ENCODE results near the gene DCDC2C.

Gene DCDC2C

DNA sequence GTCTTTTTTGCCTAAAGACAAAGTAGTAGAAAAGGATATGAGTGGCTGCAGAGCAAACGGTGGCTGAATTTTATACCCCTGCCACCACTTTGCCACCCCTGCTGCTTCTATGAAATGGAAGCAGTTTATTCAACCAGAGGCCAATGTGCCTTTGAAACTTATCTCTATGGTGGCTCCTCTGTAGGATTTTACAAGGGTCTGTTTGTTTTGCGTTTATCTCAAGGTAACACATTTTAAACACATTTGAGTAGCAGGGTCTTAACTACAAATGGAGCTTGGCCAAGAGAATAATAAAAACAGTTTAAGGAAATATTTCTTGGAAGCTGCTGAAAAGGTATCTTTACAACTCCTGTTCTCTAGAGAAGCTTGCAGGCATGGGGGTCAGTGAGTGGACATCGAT is 39.3 kb upstream of the DCDC2C start:
- ATAC-seq (ENCODE audit: insufficient read depth, low read depth) (no peak), DNase-seq (no peak)
- no peak overlapping the region for H3K4me3 ChIP-seq (ENCODE audit: low read depth in 1 of 2, low read length in 2 of 2)
- H3K27ac ChIP-seq (ENCODE audit: low read length): no peak overlapping the region
- no peak overlapping the region for H2AFZ ChIP-seq (ENCODE audit: low read depth, low read length)
- no peaks in the 10 kb centered on the region for H3K27me3 ChIP-seq (ENCODE audit: insufficient read depth, low read length, poor library complexity)
- H3K4me1 ChIP-seq (ENCODE audit: insufficient read depth, low read length): no peaks in the 10 kb centered on the region
- no peaks in the 10 kb centered on the region for H3K79me2 ChIP-seq (ENCODE audit: insufficient read depth, low read length)
- H3K9me3 ChIP-seq (ENCODE audit: insufficient read depth, low read length, severe bottlenecking): no peaks in the 10 kb centered on the region
- no peaks in the 10 kb centered on the region for H4K20me1 ChIP-seq (ENCODE audit: insufficient read depth, low read length)
- no peaks in the 10 kb centered on the region for H3K36me3 ChIP-seq (ENCODE audit: insufficient read depth, low read length)
- no peak overlapping the region for H3K9ac ChIP-seq (ENCODE audit: low read depth, low read length)
- TF ChIP-seq EZH2 (IDR thresholded peaks at IDR 0.05; ENCODE audit: borderline replicate concordance, low read depth, low read length, severe bottlenecking): no peak
- TF ChIP-seq CTCF (IDR thresholded peaks at IDR 0.05; ENCODE audit: borderline replicate concordance, extremely low read depth, low read length, poor library complexity, severe bottlenecking): no peak
- H3K4me2 ChIP-seq (ENCODE audit: insufficient read depth, low read length): no peak overlapping the region

- no peak overlapping the region for H2AFZ ChIP-seq (ENCODE audit: low read depth, low read length)
- TF ChIP-seq EZH2 (IDR thresholded peaks at IDR 0.05; ENCODE audit: borderline replicate concordance, low read depth, low read length, severe bottlenecking) (no peak), CTCF (IDR thresholded peaks at IDR 0.05; ENCODE audit: borderline replicate concordance, extremely low read depth, low read length, poor library complexity, severe bottlenecking) (no peak)
- ATAC-seq (ENCODE audit: insufficient read depth, low read depth): no peak
- H3K27ac ChIP-seq (ENCODE audit: low read length): no peak overlapping the region
- H3K27me3 ChIP-seq (ENCODE audit: insufficient read depth, low read length, poor library complexity): peaks cover 2% of the 10 kb centered on the region
- no peaks in the 10 kb centered on the region for H3K4me1 ChIP-seq (ENCODE audit: insufficient read depth, low read length)
- no peak for DNase-seq
- H3K9me3 ChIP-seq (ENCODE audit: insufficient read depth, low read length, severe bottlenecking): no peaks in the 10 kb centered on the region
- no peaks in the 10 kb centered on the region for H3K79me2 ChIP-seq (ENCODE audit: insufficient read depth, low read length)
- H3K36me3 ChIP-seq (ENCODE audit: insufficient read depth, low read length): no peaks in the 10 kb centered on the region
- H3K9ac ChIP-seq (ENCODE audit: low read depth, low read length): no peak overlapping the region
- H3K4me3 ChIP-seq (ENCODE audit: low read depth in 1 of 2, low read length in 2 of 2): no peak overlapping the region
- no peak overlapping the region for H3K4me2 ChIP-seq (ENCODE audit: insufficient read depth, low read length)
- no peaks in the 10 kb centered on the region for H4K20me1 ChIP-seq (ENCODE audit: insufficient read depth, low read length)
Observed at GRCh38 chr2:3664925-3665324, 38.5 kb upstream of the DCDC2C start.

DNA sequence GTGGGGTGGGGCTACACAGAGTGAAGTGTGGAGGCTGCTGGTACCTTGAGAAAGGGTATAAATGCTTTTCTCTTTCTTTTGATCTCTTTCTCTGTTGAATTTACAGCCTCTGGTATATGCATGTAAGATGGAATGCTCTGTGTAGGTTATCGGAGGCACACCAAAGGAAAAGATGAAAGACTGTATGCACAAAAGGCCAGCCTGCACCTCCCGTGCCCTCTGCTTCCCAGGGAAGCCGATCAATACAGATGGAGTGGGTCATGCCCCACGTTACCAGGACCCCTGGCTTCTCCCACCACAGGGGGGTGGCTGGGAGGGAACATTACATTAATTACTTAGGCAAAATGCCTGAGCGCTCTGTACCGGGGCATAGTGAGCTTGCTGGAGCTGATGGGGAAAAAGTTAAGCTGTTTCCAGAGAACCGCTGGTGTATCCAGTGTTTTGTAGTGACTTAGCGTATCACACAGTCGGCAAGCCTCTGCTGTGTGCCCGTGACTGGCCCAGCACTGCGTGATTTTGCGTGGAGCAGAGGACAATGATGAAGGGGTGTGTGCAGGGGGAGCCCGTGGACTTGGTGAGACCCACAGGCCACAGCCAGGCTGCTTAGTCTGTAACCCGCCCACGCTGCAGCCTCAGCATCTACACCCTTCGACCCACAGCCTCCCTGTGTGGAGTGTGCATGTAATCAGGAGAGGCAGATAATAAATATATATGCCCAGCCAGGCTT is 37.3 kb upstream of the DCDC2C start:
- H3K4me2 ChIP-seq (ENCODE audit: insufficient read depth, low read length): no peak overlapping the region
- H3K9ac ChIP-seq (ENCODE audit: low read depth, low read length): no peak overlapping the region
- H3K27ac ChIP-seq (ENCODE audit: low read length): no peak overlapping the region
- no peak for TF ChIP-seq EZH2 (IDR thresholded peaks at IDR 0.05; ENCODE audit: borderline replicate concordance, low read depth, low read length, severe bottlenecking)
- TF ChIP-seq CTCF (IDR thresholded peaks at IDR 0.05; ENCODE audit: borderline replicate concordance, extremely low read depth, low read length, poor library complexity, severe bottlenecking): no peak
- no peaks in the 10 kb centered on the region for H3K36me3 ChIP-seq (ENCODE audit: insufficient read depth, low read length)
- no peaks in the 10 kb centered on the region for H3K4me1 ChIP-seq (ENCODE audit: insufficient read depth, low read length)
- peaks cover 2% of the 10 kb centered on the region for H3K27me3 ChIP-seq (ENCODE audit: insufficient read depth, low read length, poor library complexity)
- no peak for DNase-seq
- no peaks in the 10 kb centered on the region for H3K79me2 ChIP-seq (ENCODE audit: insufficient read depth, low read length)
- H3K9me3 ChIP-seq (ENCODE audit: insufficient read depth, low read length, severe bottlenecking): no peaks in the 10 kb centered on the region
- H3K4me3 ChIP-seq (ENCODE audit: low read depth in 1 of 2, low read length in 2 of 2): no peak overlapping the region
- no peak overlapping the region for H2AFZ ChIP-seq (ENCODE audit: low read depth, low read length)
- ATAC-seq (ENCODE audit: insufficient read depth, low read depth): no peak
- no peaks in the 10 kb centered on the region for H4K20me1 ChIP-seq (ENCODE audit: insufficient read depth, low read length)
